ENCODE results near the gene SLC25A38.

DNA sequence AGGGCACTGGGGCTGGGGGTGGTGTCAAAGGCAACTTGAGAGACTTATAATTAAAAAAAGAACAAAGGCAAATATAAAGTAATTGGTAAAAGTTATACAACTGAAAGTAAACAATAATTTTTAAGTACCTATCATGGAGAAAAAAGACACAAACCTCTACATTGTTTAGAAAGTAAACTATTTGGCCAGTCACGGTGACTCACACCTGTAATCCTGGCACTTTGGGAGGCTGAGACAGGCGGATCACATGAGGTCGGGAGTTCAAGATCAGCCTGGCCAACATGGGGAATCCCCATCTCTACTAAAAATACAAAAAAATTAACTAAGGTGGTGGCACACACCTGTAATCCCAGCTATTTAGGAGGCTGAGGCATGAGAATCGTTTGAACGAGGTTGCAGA, 49.2 kb downstream of the SLC25A38 start:
- TF ChIP-seq, protein P1, sequence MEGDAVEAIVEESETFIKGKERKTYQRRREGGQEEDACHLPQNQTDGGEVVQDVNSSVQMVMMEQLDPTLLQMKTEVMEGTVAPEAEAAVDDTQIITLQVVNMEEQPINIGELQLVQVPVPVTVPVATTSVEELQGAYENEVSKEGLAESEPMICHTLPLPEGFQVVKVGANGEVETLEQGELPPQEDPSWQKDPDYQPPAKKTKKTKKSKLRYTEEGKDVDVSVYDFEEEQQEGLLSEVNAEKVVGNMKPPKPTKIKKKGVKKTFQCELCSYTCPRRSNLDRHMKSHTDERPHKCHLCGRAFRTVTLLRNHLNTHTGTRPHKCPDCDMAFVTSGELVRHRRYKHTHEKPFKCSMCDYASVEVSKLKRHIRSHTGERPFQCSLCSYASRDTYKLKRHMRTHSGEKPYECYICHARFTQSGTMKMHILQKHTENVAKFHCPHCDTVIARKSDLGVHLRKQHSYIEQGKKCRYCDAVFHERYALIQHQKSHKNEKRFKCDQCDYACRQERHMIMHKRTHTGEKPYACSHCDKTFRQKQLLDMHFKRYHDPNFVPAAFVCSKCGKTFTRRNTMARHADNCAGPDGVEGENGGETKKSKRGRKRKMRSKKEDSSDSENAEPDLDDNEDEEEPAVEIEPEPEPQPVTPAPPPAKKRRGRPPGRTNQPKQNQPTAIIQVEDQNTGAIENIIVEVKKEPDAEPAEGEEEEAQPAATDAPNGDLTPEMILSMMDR (IDR thresholded peaks at IDR 0.05) = no peak
- no peak for TF ChIP-seq POLR2A (IDR thresholded peaks at IDR 0.05)

All from thyroid gland (tissue), 4 donors.